Measurements from ENCODE around the gene RAD9A. TPM values are rescaled to one million over a fixed set of nuclear protein-coding genes. Genes with fewer than 3 reads are reported as not detected.
A peak's percentile ranks its signal among the peaks of the same experiment; 100 is the strongest.

The RAD9A gene
- polyA plus RNA-seq, 1 of the 3 experiments (the other 2 are of a cell fraction), result 22.3 TPM

GRCh38 chr11:67375320-67376055 lies 16.3 kb upstream of the RAD9A start:
- TF ChIP-seq CHD2 (IDR thresholded peaks at IDR 0.05; ENCODE audit: low read length, partially characterized antibody), result no peak
- TF ChIP-seq CTCF (IDR thresholded peaks at IDR 0.05), result no peak
- peak; percentile 43; the same call in 1 of the 2 replicates for TF ChIP-seq RXRA (IDR thresholded peaks at IDR 0.05; ENCODE audit: borderline replicate concordance, low read depth)
- no peak for TF ChIP-seq MXI1 (IDR thresholded peaks at IDR 0.05; ENCODE audit: low read depth, low read length)
- no peak for TF ChIP-seq GABPA (IDR thresholded peaks at IDR 0.05; ENCODE audit: low read depth)
- TF ChIP-seq YY1 (IDR thresholded peaks at IDR 0.05; ENCODE audit: low read depth), result no peak
- no peak for TF ChIP-seq TAF1 (IDR thresholded peaks at IDR 0.05; ENCODE audit: borderline replicate concordance, low read depth, low read length)
- no peak; the same call in 1 of the 2 replicates for TF ChIP-seq TCF12 (IDR thresholded peaks at IDR 0.05)
- peak; percentile 64 for TF ChIP-seq PBX3 (IDR thresholded peaks at IDR 0.05)
- TF ChIP-seq JUND (IDR thresholded peaks at IDR 0.05), result no peak
- 55% methylated on average over 14 of the region's 15 CpGs for WGBS (ENCODE audit: low lambda C conversion rate)
- H3K27me3 ChIP-seq (ENCODE audit: insufficient read depth), result no peaks in the 10 kb centered on the region
- H3K4me2 ChIP-seq, result peak overlapping the region; percentile 73; the same call in 1 of the 2 replicates
- no peaks in the 10 kb centered on the region for H3K9me3 ChIP-seq
- H4K20me1 ChIP-seq (ENCODE audit: insufficient read depth), result peaks cover 13% of the 10 kb centered on the region
- no peak overlapping the region for H3K4me3 ChIP-seq (ENCODE audit: low read depth in 2 of 2, low read length in 1 of 2)
- peaks cover 42 to 54% of the 10 kb centered on the region in 2 experiments; a peak in 3 of 4 replicates for H3K4me1 ChIP-seq (ENCODE audit: control insufficient read depth in 1 of 2, insufficient read depth in 2 of 2, low read depth in 1 of 2, low read length in 1 of 2)
- peak overlapping the region; percentile 7 to 96; a peak in 3 of 4 replicates for H3K27ac ChIP-seq (ENCODE audit: low read depth in 2 of 2, low read length in 1 of 2)
- H3K9me2 ChIP-seq, result no peaks in the 10 kb centered on the region
- peak overlapping the region; percentile 52; the same call in 1 of the 2 replicates for H3K9ac ChIP-seq
- ChIA-PET CTCF (interaction anchor here (1.4 to 19.7 kb wide), 6 partner anchors 14 to 114 kb away, joined by 6 to 955 read pairs (median 11); partner anchors contain the start of genes POLD4 and PPP1CA), POLR2A (interaction anchor here (1.4 kb wide), 1 partner anchor 135 kb away, joined by 4 read pairs; no protein-coding TSS in a partner anchor)
- DNase-seq, result no peak
- no peaks in the 10 kb centered on the region for H3K36me3 ChIP-seq (replicated peaks in 1 of 2; ENCODE audit: control insufficient read depth in 1 of 2, insufficient read depth in 2 of 2, low read length in 1 of 2)
- no peak overlapping the region for H2AFZ ChIP-seq (ENCODE audit: low read depth)
- peaks cover 28% of the 10 kb centered on the region for H3K79me2 ChIP-seq (ENCODE audit: insufficient read depth)
- peaks cover 26% of the 10 kb centered on the region for H3F3A ChIP-seq (replicated peaks; ENCODE audit: insufficient read depth)

- peaks cover 36 to 46% of the 10 kb centered on the region in 2 experiments; a peak in 3 of 4 replicates for H3K4me1 ChIP-seq (ENCODE audit: control insufficient read depth in 1 of 2, insufficient read depth in 2 of 2, low read depth in 1 of 2, low read length in 1 of 2)
- ChIA-PET CTCF (interaction anchor here (0.9 to 19.7 kb wide), 8 partner anchors 13 to 114 kb away, joined by 3 to 955 read pairs (median 10); partner anchors contain the start of genes POLD4, PPP1CA and TMEM134), POLR2A (interaction anchor here (0.9 kb wide), 1 partner anchor 16 kb away, joined by 3 read pairs; the partner anchor contains the start of gene RAD9A)
- no peaks in the 10 kb centered on the region for H3K9me3 ChIP-seq
- 64% methylated on average over 7 of the region's 7 CpGs for WGBS (ENCODE audit: low lambda C conversion rate)
- H3K27ac ChIP-seq (ENCODE audit: low read depth in 2 of 2, low read length in 1 of 2), result peak overlapping the region in 1 of 2 experiments; percentile 96; a peak in 2 of 4 replicates
- H2AFZ ChIP-seq (ENCODE audit: low read depth), result no peak overlapping the region
- no peaks in the 10 kb centered on the region for H3K9me2 ChIP-seq
- peak overlapping the region; percentile 73; the same call in 1 of the 2 replicates for H3K4me2 ChIP-seq
- H3K4me3 ChIP-seq (ENCODE audit: low read depth in 2 of 2, low read length in 1 of 2), result no peak overlapping the region
- TF ChIP-seq EZH2phosphoT487 (IDR thresholded peaks at IDR 0.05; ENCODE audit: borderline replicate concordance, low read depth), result no peak
- TF ChIP-seq CHD2 (IDR thresholded peaks at IDR 0.05; ENCODE audit: low read length, partially characterized antibody), result no peak
- TF ChIP-seq RFX5 (IDR thresholded peaks at IDR 0.05; ENCODE audit: low read length), result no peak
- TF ChIP-seq ELF1 (IDR thresholded peaks at IDR 0.05), result no peak
- peaks cover 30% of the 10 kb centered on the region for H3F3A ChIP-seq (replicated peaks; ENCODE audit: insufficient read depth)
- no peak for DNase-seq
- peaks cover 6% of the 10 kb centered on the region for H4K20me1 ChIP-seq (ENCODE audit: insufficient read depth)
- H3K9ac ChIP-seq, result peak overlapping the region; percentile 52; the same call in 1 of the 2 replicates
- peaks cover 20% of the 10 kb centered on the region for H3K79me2 ChIP-seq (ENCODE audit: insufficient read depth)
- no peaks in the 10 kb centered on the region for H3K27me3 ChIP-seq (ENCODE audit: insufficient read depth)
- H3K36me3 ChIP-seq (replicated peaks in 1 of 2; ENCODE audit: control insufficient read depth in 1 of 2, insufficient read depth in 2 of 2, low read length in 1 of 2), result no peaks in the 10 kb centered on the region
These were observed 15.5 kb upstream of the RAD9A start for GRCh38 chr11:67376063-67376820.
